Measurements from ENCODE around the gene TMEM271.
"Not testable (repeated sequence)": the region's sequence is repeated elsewhere in the genome, so short reads cannot be mapped to it uniquely, and the experiment has no call there.

Gene TMEM271

GRCh38 chr4:565614-566013 lies 10.5 kb downstream of the TMEM271 start:
- not testable (repeated sequence) for DNase-seq (ENCODE audit: low spot score)

GRCh38 chr4:562458-562857 lies 13.6 kb downstream of the TMEM271 start:
- not testable (repeated sequence) for DNase-seq (ENCODE audit: low spot score)

- no peak for DNase-seq (ENCODE audit: low spot score)
Observed at GRCh38 chr4:561426-561825, 14.7 kb downstream of the TMEM271 start.

- DNase-seq (ENCODE audit: low spot score), result no peak
Observed at GRCh38 chr4:560731-561291, 15.3 kb downstream of the TMEM271 start.

- no peak for DNase-seq (ENCODE audit: low spot score)
Observed at GRCh38 chr4:560061-560460, 16.0 kb downstream of the TMEM271 start.

- DNase-seq (ENCODE audit: low spot score), result no peak
Observed at GRCh38 chr4:555566-556275, 20.4 kb downstream of the TMEM271 start.

- DNase-seq (ENCODE audit: low spot score), result not testable (repeated sequence)
Observed at GRCh38 chr4:554793-555320, 21.2 kb downstream of the TMEM271 start.

- DNase-seq (ENCODE audit: low spot score), result no peak
Observed at GRCh38 chr4:552019-552418, 24.1 kb downstream of the TMEM271 start.

GRCh38 chr4:550268-550667 lies 25.8 kb downstream of the TMEM271 start:
- DNase-seq (ENCODE audit: low spot score), result not testable (repeated sequence)

GRCh38 chr4:548976-549375 lies 27.1 kb downstream of the TMEM271 start:
- no peak for DNase-seq (ENCODE audit: low spot score)

GRCh38 chr4:545612-546011 lies 30.5 kb downstream of the TMEM271 start:
- no peak for DNase-seq (ENCODE audit: low spot score)

GRCh38 chr4:544386-545105 lies 31.5 kb downstream of the TMEM271 start:
- no peak for DNase-seq (ENCODE audit: low spot score)

- DNase-seq (ENCODE audit: low spot score), result no peak
Observed at GRCh38 chr4:541271-541670, 34.8 kb downstream of the TMEM271 start.

GRCh38 chr4:538542-539142 lies 37.5 kb downstream of the TMEM271 start:
- no peak for DNase-seq (ENCODE audit: low spot score)

GRCh38 chr4:537436-538264 lies 38.4 kb downstream of the TMEM271 start:
- DNase-seq (ENCODE audit: low spot score), result no peak

GRCh38 chr4:536351-536972 lies 39.6 kb downstream of the TMEM271 start:
- DNase-seq (ENCODE audit: low spot score), result no peak

GRCh38 chr4:535924-536281 lies 40.2 kb downstream of the TMEM271 start:
- DNase-seq (ENCODE audit: low spot score), result no peak

- no peak for DNase-seq (ENCODE audit: low spot score)
Observed at GRCh38 chr4:535181-535923, 40.7 kb downstream of the TMEM271 start.

- no peak for DNase-seq (ENCODE audit: low spot score)
Observed at GRCh38 chr4:534576-535151, 41.4 kb downstream of the TMEM271 start.

GRCh38 chr4:534101-534575 lies 42.0 kb downstream of the TMEM271 start:
- DNase-seq (ENCODE audit: low spot score), result no peak

Measured in LoVo (cell line).